ENCODE measurements around the gene KCNK15.

KCNK15 gene

DNA sequence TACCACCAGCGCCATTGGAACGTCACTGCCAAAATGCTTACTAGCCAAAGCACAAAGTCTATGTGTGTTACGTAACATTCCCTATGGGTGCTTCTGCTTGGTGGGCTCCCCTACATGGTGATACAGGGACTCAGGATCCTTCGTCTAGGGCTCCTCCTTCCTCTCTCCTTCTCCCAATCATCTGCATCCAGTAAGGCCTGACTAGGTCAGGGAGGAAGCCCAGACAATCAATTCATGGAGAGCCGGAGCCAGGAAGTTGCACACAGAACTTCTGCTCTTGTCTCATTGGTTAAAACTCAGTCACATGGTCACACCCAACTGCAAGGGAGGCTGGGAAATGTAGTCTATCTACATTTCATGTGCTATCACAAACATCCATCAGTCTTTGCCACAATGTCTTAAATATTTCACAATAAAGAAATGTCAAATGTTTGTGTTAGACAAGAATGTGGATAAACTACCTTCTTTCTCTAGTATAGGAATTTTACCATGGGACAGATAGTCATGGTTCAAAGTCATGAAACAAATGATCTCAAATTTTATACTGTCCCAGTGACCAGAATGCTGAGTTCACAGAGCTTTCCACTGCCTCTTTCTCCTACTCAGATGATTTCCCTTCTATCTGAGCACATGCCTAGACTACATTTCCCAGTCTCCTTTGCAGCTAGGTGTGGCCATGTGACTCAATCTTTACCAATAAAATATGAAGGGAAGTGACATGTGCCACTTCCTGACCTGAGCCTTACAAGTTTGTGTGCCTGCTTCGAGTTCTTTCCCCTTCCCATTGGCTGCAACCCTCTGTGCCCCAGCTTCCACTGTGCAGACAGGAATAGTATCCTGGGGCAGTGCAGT lies 9.3 kb upstream of the KCNK15 start:
- DNase-seq, result peak; percentile 92

GRCh38 chr20:44737116-44737515 lies 8.5 kb upstream of the KCNK15 start:
- DNase-seq, result no peak

- DNase-seq, result peak; percentile 73
Measured at GRCh38 chr20:44738813-44739477, 6.7 kb upstream of the KCNK15 start.

DNA sequence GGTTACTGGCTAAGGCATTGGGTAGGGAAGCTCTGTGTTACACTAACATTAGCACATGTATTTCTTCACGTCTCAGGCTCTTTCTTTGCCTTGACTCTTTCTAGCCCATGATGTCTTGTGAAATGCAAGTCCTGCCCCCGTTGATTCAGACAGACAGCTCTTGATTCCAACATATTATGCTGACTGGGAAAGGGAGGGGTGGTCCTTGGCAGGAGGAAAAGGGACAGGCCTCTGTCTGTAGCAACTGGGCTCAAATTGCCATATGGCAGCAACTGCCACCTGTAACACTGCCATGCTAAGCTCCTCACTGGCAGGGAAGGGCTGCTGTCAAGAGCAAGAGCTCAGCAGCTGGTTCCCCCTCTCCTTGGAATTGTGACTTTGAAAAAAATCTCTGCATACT lies 5.7 kb upstream of the KCNK15 start:
- no peak for DNase-seq

DNA sequence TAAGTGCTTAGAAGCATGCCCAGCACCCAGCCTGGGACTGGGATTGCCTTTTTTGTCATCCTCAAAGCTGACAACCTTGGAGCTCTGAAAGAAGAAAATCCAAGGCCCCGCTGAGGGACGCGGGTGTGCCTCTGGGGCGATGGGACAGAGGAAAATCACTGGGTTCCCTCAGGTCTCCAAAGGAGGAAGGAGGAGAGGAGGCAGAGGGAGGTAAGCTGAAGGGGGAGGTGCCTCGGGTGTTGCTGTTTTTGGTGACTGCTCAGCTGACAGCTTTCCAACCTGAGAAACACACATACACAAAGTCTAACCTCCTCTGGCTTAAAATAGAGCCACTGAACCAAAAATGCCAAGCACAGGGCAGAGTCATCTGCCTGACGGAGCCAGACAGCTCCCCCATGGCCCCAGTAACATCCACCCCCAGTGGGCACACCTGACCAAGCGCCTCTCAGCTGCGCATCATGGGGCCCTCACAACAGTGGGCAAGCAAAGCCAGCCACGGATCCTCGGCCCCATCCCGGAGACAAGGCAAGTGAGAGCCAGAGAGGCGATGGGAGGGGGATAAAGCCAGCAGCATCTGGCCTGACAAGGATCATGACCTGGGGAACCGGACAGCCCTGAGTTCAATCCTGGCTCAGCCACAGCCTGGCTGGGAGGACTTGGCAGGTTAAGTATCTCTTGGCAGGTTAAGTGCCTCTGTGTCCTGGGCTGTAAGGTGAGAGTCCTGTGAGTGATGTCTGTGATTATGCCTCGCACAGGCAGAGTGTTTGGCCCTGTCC lies 3.2 kb upstream of the KCNK15 start:
- no peak for DNase-seq

DNA sequence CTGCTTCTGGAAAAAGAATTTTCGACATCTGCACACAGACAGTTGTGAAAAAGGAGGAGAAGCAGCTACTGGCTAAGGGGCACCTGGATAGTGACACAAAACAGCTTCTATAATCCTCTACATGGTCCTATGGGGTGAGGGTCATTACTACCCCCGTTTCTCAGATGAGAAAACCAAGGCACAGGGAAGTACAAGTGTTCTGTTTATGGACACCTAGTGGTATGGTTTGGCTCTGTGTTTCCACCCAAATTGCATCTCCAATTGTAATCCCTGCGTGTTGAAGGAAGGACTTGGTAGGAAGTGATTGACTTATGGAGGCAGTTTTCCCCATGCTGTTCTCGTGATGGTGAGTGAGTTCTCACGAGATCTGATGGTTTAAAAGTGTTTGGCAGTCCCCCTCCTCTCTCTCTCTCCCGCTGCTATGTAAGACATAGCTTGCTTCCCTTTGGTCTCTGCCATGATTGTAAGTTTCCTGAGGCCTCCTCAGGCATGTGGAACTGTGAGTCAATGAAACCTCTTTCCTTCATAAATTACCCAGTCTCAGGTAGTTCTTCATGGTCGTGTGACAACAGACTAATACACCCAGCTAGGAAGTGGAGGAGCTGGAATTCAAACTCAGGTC lies 2.5 kb upstream of the KCNK15 start:
- no peak for DNase-seq

DNA sequence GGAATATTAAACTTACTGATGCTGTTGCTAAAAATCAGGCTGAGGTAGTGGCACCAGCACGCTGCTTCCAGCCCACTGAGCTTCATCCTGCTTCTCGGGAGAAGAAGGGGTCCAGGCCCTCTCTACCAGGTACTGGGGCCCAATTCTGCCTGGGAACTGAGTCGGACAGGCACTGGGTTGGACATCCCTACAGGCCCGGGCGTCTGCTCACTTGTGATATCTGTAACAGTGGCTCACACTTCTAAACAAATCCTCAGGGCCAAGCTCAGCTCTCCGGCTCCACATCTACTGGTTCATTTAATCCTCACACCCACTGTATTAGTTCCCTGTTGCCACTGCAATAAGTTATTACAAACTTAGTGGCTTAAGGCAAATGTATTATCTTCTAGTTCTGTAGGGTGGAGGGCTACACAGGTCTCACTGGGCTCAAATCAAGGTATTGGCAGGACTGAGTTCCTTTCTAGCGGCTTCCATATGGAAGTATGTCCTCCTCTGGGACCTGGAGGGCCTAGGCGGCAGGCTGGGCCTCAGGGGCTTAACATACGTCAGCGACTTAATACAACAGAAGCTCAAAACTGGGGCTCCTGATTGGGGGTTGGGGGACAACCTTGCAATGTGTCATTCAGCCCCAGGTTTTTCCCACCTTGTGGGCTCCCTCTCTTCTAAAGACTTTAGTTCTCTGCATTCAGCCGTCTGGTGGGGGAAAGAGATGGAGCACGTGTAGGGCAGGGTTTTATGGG lies 1.6 kb upstream of the KCNK15 start:
- DNase-seq, result no peak

- no peak for DNase-seq
Measured at GRCh38 chr20:44745122-44745597, 505 bp upstream of the KCNK15 start.

DNA sequence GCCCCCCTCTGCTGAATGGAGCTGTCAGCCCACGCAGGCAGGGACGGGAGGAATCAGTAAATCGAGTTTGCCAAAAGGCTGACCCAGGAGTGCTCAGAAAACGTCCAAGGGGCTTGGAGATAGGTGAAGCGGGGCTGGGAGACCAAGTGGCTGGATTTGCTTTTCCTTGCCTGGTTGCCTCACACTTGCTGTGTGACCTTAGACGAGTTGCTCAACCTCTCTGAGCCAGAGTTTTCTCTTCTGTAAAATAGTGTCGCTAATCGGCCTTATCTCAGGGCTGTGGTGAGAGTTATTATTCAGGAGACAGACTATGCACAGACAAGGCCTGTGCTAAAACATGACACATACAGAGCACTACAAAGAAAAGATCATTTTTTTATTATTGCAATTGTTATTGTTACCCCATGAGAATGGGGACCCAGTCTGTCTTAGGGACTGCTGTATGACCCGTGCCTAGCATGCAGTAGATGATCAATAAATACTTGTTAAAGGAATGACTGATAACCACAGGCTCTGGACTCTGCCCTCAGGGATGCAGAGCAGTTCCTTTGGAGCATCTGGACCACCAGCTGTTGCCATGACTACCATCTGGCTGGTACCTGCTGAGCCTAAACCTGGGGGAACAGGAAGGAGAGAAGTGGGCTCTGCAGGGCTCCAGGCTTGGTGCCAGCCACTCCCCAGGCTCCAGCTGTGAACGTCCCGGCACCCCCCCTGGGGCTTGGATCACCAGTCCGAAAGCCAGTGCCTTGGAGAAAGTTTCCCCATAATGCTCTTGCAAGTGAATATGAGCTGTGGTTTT lies 901 bp downstream of the KCNK15 start:
- DNase-seq, result no peak

DNA sequence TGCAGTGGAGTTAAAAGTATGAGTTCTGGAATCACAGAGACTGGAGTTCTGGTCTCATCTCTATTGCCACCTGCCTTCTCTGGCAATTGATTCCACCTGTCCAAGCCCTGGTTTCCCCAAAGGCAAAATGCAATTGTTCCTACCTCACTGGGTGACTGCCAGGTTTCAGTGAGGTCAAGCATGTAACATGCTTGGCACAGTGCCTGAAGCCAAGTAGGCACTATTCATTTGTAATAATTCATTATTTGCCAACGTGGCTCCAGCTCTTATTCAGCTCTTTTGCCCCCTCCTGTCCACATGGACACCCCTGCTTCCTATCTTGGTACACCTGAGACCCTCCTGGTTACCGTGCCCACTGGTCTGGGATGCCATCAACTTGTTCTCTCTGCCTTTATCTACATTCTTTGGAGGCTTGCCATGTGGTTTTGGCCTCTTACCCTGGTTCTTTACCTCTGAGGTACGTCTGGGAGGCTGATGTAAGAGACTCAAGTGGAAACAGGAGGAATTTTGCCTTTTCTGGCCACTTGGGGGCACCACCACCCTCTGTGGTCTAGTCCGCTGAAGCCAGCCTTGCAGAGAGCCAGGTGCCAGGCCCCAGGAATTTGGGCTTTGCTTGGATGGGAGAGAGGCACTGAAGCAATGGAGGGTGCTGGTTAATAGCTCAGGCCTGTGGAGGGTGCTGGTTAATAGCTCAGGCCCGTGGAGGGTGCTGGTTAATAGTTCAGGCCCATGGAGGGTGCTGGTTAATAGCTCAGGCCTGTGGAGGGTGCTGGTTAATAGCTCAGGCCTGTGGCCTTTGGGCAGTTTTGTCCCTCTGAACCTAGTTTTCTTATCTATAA lies 1.7 kb downstream of the KCNK15 start:
- peak; percentile 63 for DNase-seq

DNA sequence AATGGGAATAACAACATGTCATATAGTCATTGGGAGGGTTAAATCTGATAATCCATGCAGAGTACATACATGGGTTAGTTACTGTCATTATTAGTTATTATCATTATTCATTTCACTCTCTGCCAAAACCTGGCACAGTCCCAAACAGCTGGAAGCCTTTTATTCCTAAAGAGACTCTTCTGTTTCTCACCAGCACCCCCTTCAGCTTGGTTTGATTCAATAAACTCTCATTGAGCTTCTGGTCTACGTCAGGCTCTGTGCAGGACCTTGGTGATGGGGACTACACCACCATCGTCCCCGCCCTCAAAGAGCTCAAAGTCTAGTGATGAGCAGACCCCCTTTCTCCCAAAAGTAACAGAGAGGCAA lies 2.3 kb downstream of the KCNK15 start:
- DNase-seq, result peak; percentile 17

DNA sequence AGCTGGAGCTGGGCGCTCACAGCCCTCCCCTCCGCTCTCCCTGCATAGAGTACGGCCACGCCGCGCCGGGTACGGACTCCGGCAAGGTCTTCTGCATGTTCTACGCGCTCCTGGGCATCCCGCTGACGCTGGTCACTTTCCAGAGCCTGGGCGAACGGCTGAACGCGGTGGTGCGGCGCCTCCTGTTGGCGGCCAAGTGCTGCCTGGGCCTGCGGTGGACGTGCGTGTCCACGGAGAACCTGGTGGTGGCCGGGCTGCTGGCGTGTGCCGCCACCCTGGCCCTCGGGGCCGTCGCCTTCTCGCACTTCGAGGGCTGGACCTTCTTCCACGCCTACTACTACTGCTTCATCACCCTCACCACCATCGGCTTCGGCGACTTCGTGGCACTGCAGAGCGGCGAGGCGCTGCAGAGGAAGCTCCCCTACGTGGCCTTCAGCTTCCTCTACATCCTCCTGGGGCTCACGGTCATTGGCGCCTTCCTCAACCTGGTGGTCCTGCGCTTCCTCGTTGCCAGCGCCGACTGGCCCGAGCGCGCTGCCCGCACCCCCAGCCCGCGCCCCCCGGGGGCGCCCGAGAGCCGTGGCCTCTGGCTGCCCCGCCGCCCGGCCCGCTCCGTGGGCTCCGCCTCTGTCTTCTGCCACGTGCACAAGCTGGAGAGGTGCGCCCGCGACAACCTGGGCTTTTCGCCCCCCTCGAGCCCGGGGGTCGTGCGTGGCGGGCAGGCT lies 4.6 kb downstream of the KCNK15 start:
- no peak for DNase-seq

DNA sequence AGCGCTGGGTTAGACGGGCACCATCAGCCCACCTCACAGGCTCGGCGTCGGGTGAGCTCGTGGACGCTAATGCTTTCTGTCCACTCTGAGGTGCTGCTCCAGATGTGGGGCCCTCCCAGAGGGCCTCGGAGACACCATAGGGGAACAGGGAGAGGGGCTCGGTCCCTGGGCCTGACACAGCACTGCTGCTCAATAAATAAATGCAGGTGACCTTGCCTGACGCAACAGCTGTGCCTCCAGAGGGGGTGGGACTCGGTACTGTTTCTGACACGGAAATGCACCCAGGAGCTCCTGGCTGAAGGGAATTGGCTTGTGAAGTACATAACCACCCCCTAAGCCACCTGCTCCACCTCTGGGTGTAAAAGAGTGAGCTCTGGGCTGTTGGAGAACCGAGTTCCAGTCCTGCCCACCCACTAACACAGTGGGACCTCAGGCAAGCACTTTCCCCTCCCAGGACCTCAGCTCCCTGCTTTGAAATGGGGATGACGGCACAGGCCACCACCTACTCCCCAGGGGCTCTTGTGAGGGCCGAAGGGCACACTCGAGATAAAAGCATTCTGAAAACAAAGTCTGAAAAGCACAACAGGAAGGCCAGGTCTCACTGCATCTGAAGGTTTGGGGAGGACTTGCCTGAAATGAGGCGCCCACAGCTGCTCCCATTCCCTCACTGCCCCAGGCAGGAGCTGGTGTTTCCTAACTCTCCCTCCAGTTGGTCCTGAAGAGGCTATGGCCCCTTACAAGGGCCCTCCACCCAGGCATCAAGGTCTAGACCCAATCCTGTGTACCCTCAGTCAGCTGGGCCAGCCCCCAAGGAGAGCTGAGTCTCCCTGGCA lies 6.7 kb downstream of the KCNK15 start:
- no peak for DNase-seq

- DNase-seq, result no peak
Measured at GRCh38 chr20:44754554-44754953, 8.9 kb downstream of the KCNK15 start.

- DNase-seq, result no peak
Measured at GRCh38 chr20:44756011-44756688, 10.5 kb downstream of the KCNK15 start.

- no peak for DNase-seq
Measured at GRCh38 chr20:44756956-44757355, 11.3 kb downstream of the KCNK15 start.

GRCh38 chr20:44758247-44759101 lies 12.8 kb downstream of the KCNK15 start:
- no peak for DNase-seq

Data from fibroblast of skin of right biceps (primary cell).